Adipocyte (in vitro differentiated cells): ENCODE results near the gene ZNF699.

Experiments
- DNase-seq: peaks from one replicate; pipeline ENCODE4 v3.0.0-alpha.2; 2015; ENCODE audit warnings: low read depth
- H3K27me3 ChIP-seq: replicated peaks from 2 replicates; pipeline ENCODE4 v1.7.0; 2013; ENCODE audit warnings: mild to moderate bottlenecking, low read length, moderate library complexity; ENCODE audit not compliant: control insufficient read depth, insufficient read depth
- H3K36me3 ChIP-seq: 2 replicates; pipeline ENCODE4 v1.7.0; 2013; ENCODE audit warnings: low read length, mild to moderate bottlenecking, moderate library complexity; ENCODE audit not compliant: control insufficient read depth, insufficient read depth, severe bottlenecking
- H3K4me1 ChIP-seq: 2 replicates; pipeline ENCODE4 v1.7.0; 2013; ENCODE audit warnings: mild to moderate bottlenecking, low read length, moderate library complexity; ENCODE audit not compliant: control insufficient read depth, insufficient read depth
- H3K4me3 ChIP-seq: 2 replicates; pipeline ENCODE4 v1.7.0; 2013; ENCODE audit warnings: mild to moderate bottlenecking, low read length, moderate library complexity
- H3K9ac ChIP-seq: 2 replicates; pipeline ENCODE4 v1.7.0; 2013; ENCODE audit warnings: mild to moderate bottlenecking, low read length, moderate library complexity
- H3K9me3 ChIP-seq: 2 replicates; pipeline ENCODE4 v1.7.0; 2013; ENCODE audit warnings: mild to moderate bottlenecking, low read length, moderate library complexity; ENCODE audit not compliant: control insufficient read depth

The ZNF699 gene

GRCh38 chr19:9309139-9309973 is at the start of gene ZNF699:
Gene ZNF699 (minus strand): TSS chr19:9309838. CDS start chr19:9305119, 4,719 bp downstream.
- H3K9ac ChIP-seq, result peak within 1 kb of the TSS; percentile 95

GRCh38 chr19:9354651-9355050 is 45.0 kb upstream of the ZNF699 start:
- Histone ChIP-seq H3K27me3 (no peaks in the 10 kb centered on the region), H3K4me3 (no peak overlapping the region), H3K9me3 (peaks cover 90% of the 10 kb centered on the region), H3K9ac (no peak overlapping the region), H3K36me3 (peaks cover 49% of the 10 kb centered on the region), H3K4me1 (no peaks in the 10 kb centered on the region)
- no peak for DNase-seq

More at GRCh38 chr19:9309139-9309973, at the start of gene ZNF699:
- H3K4me1 ChIP-seq, result peaks cover 9% of the 10 kb centered on the region
- DNase-seq, result peak; percentile 100
- peaks cover 6% of the 10 kb centered on the region for H3K36me3 ChIP-seq
- H3K4me3 ChIP-seq, result peak within 1 kb of the TSS; percentile 98
- H3K27me3 ChIP-seq, result no peaks in the 10 kb centered on the region
- H3K9me3 ChIP-seq, result no peaks in the 10 kb centered on the region

GRCh38 chr19:9353011-9353410 is 43.4 kb upstream of the ZNF699 start:
- Histone ChIP-seq H3K4me3 (peak overlapping the region; percentile 54), H3K27me3 (no peaks in the 10 kb centered on the region), H3K4me1 (no peaks in the 10 kb centered on the region), H3K36me3 (peaks cover 54% of the 10 kb centered on the region), H3K9ac (no peak overlapping the region), H3K9me3 (peaks cover 90% of the 10 kb centered on the region)
- DNase-seq, result no peak

GRCh38 chr19:9352505-9352904 is 42.9 kb upstream of the ZNF699 start:
- Histone ChIP-seq H3K36me3 (peaks cover 52% of the 10 kb centered on the region), H3K4me1 (no peaks in the 10 kb centered on the region), H3K9ac (no peak overlapping the region), H3K9me3 (peaks cover 90% of the 10 kb centered on the region), H3K27me3 (no peaks in the 10 kb centered on the region), H3K4me3 (peak overlapping the region; percentile 54)
- no peak for DNase-seq

GRCh38 chr19:9348671-9349070 is 39.0 kb upstream of the ZNF699 start:
- Histone ChIP-seq H3K9me3 (peaks cover 95% of the 10 kb centered on the region), H3K36me3 (peaks cover 62% of the 10 kb centered on the region), H3K4me1 (no peaks in the 10 kb centered on the region), H3K4me3 (peak overlapping the region; percentile 54), H3K9ac (no peak overlapping the region), H3K27me3 (no peaks in the 10 kb centered on the region)
- no peak for DNase-seq

- DNase-seq, result no peak
- Histone ChIP-seq H3K4me1 (no peaks in the 10 kb centered on the region), H3K36me3 (peaks cover 67% of the 10 kb centered on the region), H3K9me3 (peaks cover 96% of the 10 kb centered on the region), H3K27me3 (no peaks in the 10 kb centered on the region), H3K9ac (no peak overlapping the region), H3K4me3 (peak overlapping the region; percentile 54)
Observed at GRCh38 chr19:9348253-9348652, 38.6 kb upstream of the ZNF699 start.

GRCh38 chr19:9345005-9345404 is 35.4 kb upstream of the ZNF699 start:
- Histone ChIP-seq H3K4me3 (peak overlapping the region; percentile 46), H3K9ac (no peak overlapping the region), H3K4me1 (no peaks in the 10 kb centered on the region), H3K36me3 (peaks cover 84% of the 10 kb centered on the region), H3K27me3 (no peaks in the 10 kb centered on the region), H3K9me3 (peaks cover 99% of the 10 kb centered on the region)
- DNase-seq, result no peak

- H3K4me3 ChIP-seq, result peak overlapping the region; percentile 46
- peaks cover 85% of the 10 kb centered on the region for H3K36me3 ChIP-seq
Observed at GRCh38 chr19:9342610-9343304, 33.1 kb upstream of the ZNF699 start.

GRCh38 chr19:9329999-9330398 is 20.4 kb upstream of the ZNF699 start:
- peak overlapping the region; percentile 53 for H3K4me3 ChIP-seq
- H3K9me3 ChIP-seq, result peaks cover 86% of the 10 kb centered on the region
- H3K9ac ChIP-seq, result no peak overlapping the region
- H3K27me3 ChIP-seq, result no peaks in the 10 kb centered on the region
- peaks cover 53% of the 10 kb centered on the region for H3K36me3 ChIP-seq
- DNase-seq, result no peak
- no peaks in the 10 kb centered on the region for H3K4me1 ChIP-seq

More at GRCh38 chr19:9342610-9343304, 33.1 kb upstream of the ZNF699 start:
- Histone ChIP-seq H3K27me3 (no peaks in the 10 kb centered on the region), H3K9ac (no peak overlapping the region), H3K9me3 (peaks cover 98% of the 10 kb centered on the region), H3K4me1 (no peaks in the 10 kb centered on the region)
- no peak for DNase-seq

- H3K4me1 ChIP-seq, result peaks cover 11% of the 10 kb centered on the region
- peak overlapping the region; percentile 87 for H3K4me3 ChIP-seq
- H3K27me3 ChIP-seq, result no peaks in the 10 kb centered on the region
- H3K36me3 ChIP-seq, result peaks cover 12% of the 10 kb centered on the region
- peak overlapping the region; percentile 90 for H3K9ac ChIP-seq
- no peak for DNase-seq
- peaks cover 31% of the 10 kb centered on the region for H3K9me3 ChIP-seq
Observed at GRCh38 chr19:9324584-9324962, 14.9 kb upstream of the ZNF699 start.

- peak within 1 kb of the TSS; percentile 90 for H3K9ac ChIP-seq
- H3K4me3 ChIP-seq, result peak within 1 kb of the TSS; percentile 87
- H3K36me3 ChIP-seq, result peaks cover 12% of the 10 kb centered on the region
- peak; percentile 98 for DNase-seq
- no peaks in the 10 kb centered on the region for H3K27me3 ChIP-seq
- H3K9me3 ChIP-seq, result peaks cover 26% of the 10 kb centered on the region
- H3K4me1 ChIP-seq, result peaks cover 11% of the 10 kb centered on the region
Observed at GRCh38 chr19:9323919-9324583, 14.4 kb upstream of the ZNF699 start, which contains the start of gene ZNF559. Gene ZNF559 (plus strand): TSS chr19:9324179. CDS start chr19:9338550, 14,371 bp downstream.
